GM11168 (cell line): Measurements from ENCODE around the gene ARHGAP27.
"Not testable (repeated sequence)": the region's sequence is repeated elsewhere in the genome, so short reads cannot be mapped to it uniquely, and the experiment has no call there.

ENCODE experiments used
- in situ Hi-C: fragments of 300-500 bp; cut with MboI; formaldehyde crosslinking; loops from one replicate; pipeline ENCODE4 v1.12.0; 2022; ENCODE audit warnings: low sequenced_read_pairs; ENCODE audit not compliant: unreplicated experiment

ARHGAP27 gene

GRCh38 chr17:45446872-45447625 is 14.4 kb upstream of the ARHGAP27 start:
- in situ Hi-C loops = not testable (repeated sequence)

- in situ Hi-C loops = not testable (repeated sequence)
Measured at GRCh38 chr17:45445901-45446743, 13.5 kb upstream of the ARHGAP27 start.

GRCh38 chr17:45444856-45445820 is 12.5 kb upstream of the ARHGAP27 start:
- in situ Hi-C loops = not testable (repeated sequence)

- in situ Hi-C loops = not testable (repeated sequence)
Measured at GRCh38 chr17:45444301-45444700, 11.6 kb upstream of the ARHGAP27 start.

GRCh38 chr17:45443371-45444260 is 10.9 kb upstream of the ARHGAP27 start:
- in situ Hi-C loops = not testable (repeated sequence)

- in situ Hi-C loops = no loop called here
Measured at GRCh38 chr17:45441526-45442310, 9.0 kb upstream of the ARHGAP27 start.

GRCh38 chr17:45440839-45441515 is 8.3 kb upstream of the ARHGAP27 start:
- in situ Hi-C loops = not testable (repeated sequence)

- in situ Hi-C loops = no loop called here
Measured at GRCh38 chr17:45440161-45440778, 7.6 kb upstream of the ARHGAP27 start.

GRCh38 chr17:45438931-45439610 is 6.4 kb upstream of the ARHGAP27 start:
- in situ Hi-C loops = no loop called here

- in situ Hi-C loops = no loop called here
Measured at GRCh38 chr17:45437465-45438283, 5.0 kb upstream of the ARHGAP27 start.

- in situ Hi-C loops = no loop called here
Measured at GRCh38 chr17:45436625-45437464, 4.2 kb upstream of the ARHGAP27 start.

- in situ Hi-C loops = no loop called here
Measured at GRCh38 chr17:45436161-45436560, 3.5 kb upstream of the ARHGAP27 start.

- in situ Hi-C loops = no loop called here
Measured at GRCh38 chr17:45435481-45435880, 2.8 kb upstream of the ARHGAP27 start.

- in situ Hi-C loops = no loop called here
Measured at GRCh38 chr17:45433159-45433535, 477 bp upstream of the ARHGAP27 start.
